Renal pelvis (tissue), 12 donors: Measurements from ENCODE around the gene ITPRIPL2. TPM values are rescaled to one million over a fixed set of nuclear protein-coding genes. Genes with fewer than 3 reads are reported as not detected.

Experiments used
- DNase-seq: peaks from one replicate; pipeline ENCODE4 v3.0.0-alpha.2; 2013
- long read RNA-seq, 16 experiments: transcript quantifications; one replicate each; lab custom pipeline, GENCODE V29; 2026
- polyA plus RNA-seq, 3 donors: library from polyadenylated mRNA; unstranded; fragments of 120-200 nt; gene quantifications; one replicate each; pipeline ENCODE4 v1.2.1, GENCODE V29; 2013; ENCODE audit not compliant: insufficient read length in 3 of 3

The ITPRIPL2 gene
- polyA plus RNA-seq, result 10 to 100 TPM; 15.6 to 18.1 (median 16.9) TPM
- long read RNA-seq, donor 1, full-length matches to known transcripts, result 39 of 39 reads
- long read RNA-seq, donor 1, partial matches to known transcripts, result 0 of 39 reads
- long read RNA-seq, donor 1, other reads (novel, unspliced or antisense), result 0 of 39 reads
- long read RNA-seq, donor 2, full-length matches to known transcripts, result 55 of 55 reads
- long read RNA-seq, donor 2, partial matches to known transcripts, result 0 of 55 reads
- long read RNA-seq, donor 2, other reads (novel, unspliced or antisense), result 0 of 55 reads
- long read RNA-seq, donor 3, full-length matches to known transcripts, result 51 of 51 reads
- long read RNA-seq, donor 3, partial matches to known transcripts, result 0 of 51 reads
- long read RNA-seq, donor 3, other reads (novel, unspliced or antisense), result 0 of 51 reads
- long read RNA-seq, donor 4, full-length matches to known transcripts, result 46 of 46 reads
- long read RNA-seq, donor 4, partial matches to known transcripts, result 0 of 46 reads
- long read RNA-seq, donor 4, other reads (novel, unspliced or antisense), result 0 of 46 reads
- long read RNA-seq, donor 5, full-length matches to known transcripts, result 16 of 16 reads
- long read RNA-seq, donor 5, partial matches to known transcripts, result 0 of 16 reads
- long read RNA-seq, donor 5, other reads (novel, unspliced or antisense), result 0 of 16 reads
- long read RNA-seq, donor 6, full-length matches to known transcripts, result 41 of 41 reads
- long read RNA-seq, donor 6, partial matches to known transcripts, result 0 of 41 reads
- long read RNA-seq, donor 6, other reads (novel, unspliced or antisense), result 0 of 41 reads
- long read RNA-seq, donor 7, full-length matches to known transcripts, result 55 of 55 reads
- long read RNA-seq, donor 7, partial matches to known transcripts, result 0 of 55 reads
- long read RNA-seq, donor 7, other reads (novel, unspliced or antisense), result 0 of 55 reads
- long read RNA-seq, donor 8, full-length matches to known transcripts, result 69 of 69 reads
- long read RNA-seq, donor 8, partial matches to known transcripts, result 0 of 69 reads
- long read RNA-seq, donor 8, other reads (novel, unspliced or antisense), result 0 of 69 reads
- long read RNA-seq, donor 9, full-length matches to known transcripts, result 45 of 45 reads
- long read RNA-seq, donor 9, partial matches to known transcripts, result 0 of 45 reads
- long read RNA-seq, donor 9, other reads (novel, unspliced or antisense), result 0 of 45 reads
- long read RNA-seq, donor 10, full-length matches to known transcripts, result 51 of 51 reads
- long read RNA-seq, donor 10, partial matches to known transcripts, result 0 of 51 reads
- long read RNA-seq, donor 10, other reads (novel, unspliced or antisense), result 0 of 51 reads
- long read RNA-seq, donor 11, full-length matches to known transcripts, result 28 of 28 reads
- long read RNA-seq, donor 11, partial matches to known transcripts, result 0 of 28 reads
- long read RNA-seq, donor 11, other reads (novel, unspliced or antisense), result 0 of 28 reads
- long read RNA-seq, donor 12, full-length matches to known transcripts, result 77 of 77 reads
- long read RNA-seq, donor 12, partial matches to known transcripts, result 0 of 77 reads
- long read RNA-seq, donor 12, other reads (novel, unspliced or antisense), result 0 of 77 reads
- long read RNA-seq, donor 13, full-length matches to known transcripts, result 46 of 46 reads
- long read RNA-seq, donor 13, partial matches to known transcripts, result 0 of 46 reads
- long read RNA-seq, donor 13, other reads (novel, unspliced or antisense), result 0 of 46 reads
- long read RNA-seq, donor 14, result 0 reads
- long read RNA-seq, donor 15, result 0 reads
- long read RNA-seq, donor 16, full-length matches to known transcripts, result 55 of 55 reads
- long read RNA-seq, donor 16, partial matches to known transcripts, result 0 of 55 reads
- long read RNA-seq, donor 16, other reads (novel, unspliced or antisense), result 0 of 55 reads

DNA sequence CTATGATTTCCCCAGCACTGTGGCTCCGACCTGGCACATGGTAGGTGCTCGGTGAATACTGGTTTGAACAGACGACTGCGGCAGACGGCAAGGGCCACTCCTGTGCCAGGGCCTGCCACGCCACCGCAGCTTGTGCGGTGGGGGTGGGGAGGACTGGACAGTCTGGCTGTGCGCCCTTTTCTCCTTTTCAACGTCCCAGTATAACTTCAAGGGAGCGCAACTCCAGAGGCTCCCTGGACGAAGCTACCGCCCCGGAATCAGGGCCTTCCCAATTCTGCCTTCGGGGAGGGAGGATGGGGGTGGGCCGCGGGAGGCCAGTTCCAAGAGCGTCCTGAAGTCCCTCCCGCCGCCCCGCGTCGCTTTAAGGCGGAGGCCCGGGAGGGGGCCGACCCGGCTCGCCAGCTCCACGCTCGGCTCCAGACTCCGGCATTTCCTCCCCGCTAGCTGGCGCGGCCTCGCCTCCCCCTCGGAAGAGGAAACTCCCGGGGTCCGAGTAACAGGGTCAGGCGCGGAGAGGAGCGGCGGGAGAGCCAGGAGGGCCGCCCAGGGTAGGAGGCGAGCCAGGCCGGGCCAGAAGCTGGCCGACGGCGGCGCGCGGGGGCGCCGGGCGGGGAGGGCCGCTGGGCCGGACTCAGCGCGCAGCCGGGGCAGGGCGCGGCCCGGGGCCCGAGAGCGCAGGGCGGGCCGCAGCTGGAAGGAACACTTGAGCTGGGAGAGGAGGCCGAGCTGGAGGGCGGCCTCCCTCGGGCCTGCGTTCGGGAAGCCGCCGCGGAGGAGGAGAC lies at the start of gene ITPRIPL2:
Gene ITPRIPL2, plus strand, starts transcription at position 388 of the 782 bp plus-strand sequence. CDS start 498 bp downstream, outside the sequence.
- peak; percentile 86 for DNase-seq

DNA sequence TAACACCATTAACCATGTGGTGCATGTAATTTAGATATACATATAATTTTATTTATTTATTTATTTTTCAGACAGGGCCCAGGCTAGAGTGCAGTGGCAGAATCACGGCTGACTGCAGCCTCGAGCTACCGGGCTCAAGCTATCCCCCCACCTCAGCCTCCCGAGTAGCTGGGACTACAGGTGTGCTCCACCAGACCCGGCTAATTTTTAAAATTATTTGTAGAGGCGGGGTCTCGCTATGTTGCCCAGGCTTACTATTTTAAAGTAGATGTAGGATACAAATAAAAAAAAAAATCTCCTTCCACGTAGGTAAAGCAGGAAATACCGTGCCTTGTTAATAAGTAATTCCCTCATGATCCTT lies 46.8 kb upstream of the ITPRIPL2 start:
- no peak for DNase-seq

DNA sequence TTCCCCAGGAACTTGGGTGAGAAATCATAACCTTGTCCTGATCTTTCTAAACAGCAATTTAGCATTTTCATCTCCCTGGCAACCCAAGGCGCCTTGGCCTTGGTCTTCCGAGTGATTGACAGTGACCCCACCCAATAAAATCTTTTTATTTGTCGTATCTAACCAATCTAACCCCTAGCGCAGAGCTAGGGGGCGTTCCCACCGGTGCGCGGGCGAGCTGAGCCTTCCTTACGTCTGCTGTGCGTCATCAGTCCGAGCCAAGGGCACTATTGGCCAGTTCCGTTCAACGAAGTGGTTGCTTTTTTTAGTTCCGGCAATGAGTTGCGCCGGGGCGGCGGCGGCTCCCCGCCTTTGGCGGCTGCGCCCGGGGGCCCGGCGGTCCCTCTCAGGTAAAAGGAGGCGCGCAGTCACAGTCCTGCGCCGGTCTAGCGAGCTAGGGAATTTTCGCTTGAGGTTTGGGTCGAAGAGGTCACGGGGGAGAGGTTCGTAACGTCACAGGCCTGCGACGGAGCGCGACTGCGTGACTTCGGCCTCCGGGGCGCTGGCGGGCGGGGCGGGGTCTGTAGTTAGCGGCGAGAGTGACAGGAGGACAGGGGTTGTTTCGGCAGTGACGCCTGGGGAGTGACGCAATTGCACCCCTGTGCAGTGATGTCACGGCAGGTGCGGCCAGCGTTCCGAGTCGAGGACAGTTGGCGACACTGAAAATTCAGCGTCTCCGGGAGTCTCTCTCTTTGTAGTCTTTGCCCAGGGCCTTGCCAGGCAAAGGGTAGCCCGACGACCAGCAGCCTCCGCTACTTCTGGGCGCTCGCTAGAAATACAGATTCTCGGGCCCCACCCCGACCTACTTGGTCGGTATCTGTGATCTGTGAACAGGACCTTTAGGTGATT lies 46.2 kb upstream of the ITPRIPL2 start, which contains the start of gene COQ7:
Gene COQ7, plus strand, starts transcription at position 266 of the 888 bp plus-strand sequence. Its CDS starts 51 bp downstream, at position 317.
- peak; percentile 100 for DNase-seq

DNA sequence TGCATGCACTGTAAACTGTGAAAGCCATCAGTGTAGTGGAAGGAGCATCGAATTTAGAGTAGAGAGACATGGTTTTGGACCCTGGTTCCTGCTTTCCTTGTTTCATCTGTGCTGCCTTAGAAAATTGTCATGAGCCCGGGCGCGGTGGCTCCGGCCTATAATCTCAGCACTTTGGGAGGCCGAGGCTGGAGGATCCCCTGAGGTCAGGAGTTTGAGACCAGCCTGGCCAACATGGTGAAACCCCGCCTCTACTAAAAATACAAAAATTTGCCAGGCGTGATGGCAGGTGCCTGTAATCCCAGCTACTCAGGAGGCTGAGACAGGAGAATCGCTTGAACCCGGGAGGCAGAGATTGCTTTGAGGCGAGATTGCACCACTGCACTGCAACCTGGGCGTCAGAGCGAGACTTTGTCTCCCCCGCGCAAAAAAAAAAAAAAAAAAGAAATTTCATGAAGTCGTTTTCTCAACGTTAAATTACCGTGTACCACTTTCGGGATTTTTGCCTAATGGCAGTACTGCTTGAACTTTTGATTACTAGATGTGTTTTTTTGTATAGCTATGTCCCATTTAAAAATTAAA lies 45.4 kb upstream of the ITPRIPL2 start:
- no peak for DNase-seq

DNA sequence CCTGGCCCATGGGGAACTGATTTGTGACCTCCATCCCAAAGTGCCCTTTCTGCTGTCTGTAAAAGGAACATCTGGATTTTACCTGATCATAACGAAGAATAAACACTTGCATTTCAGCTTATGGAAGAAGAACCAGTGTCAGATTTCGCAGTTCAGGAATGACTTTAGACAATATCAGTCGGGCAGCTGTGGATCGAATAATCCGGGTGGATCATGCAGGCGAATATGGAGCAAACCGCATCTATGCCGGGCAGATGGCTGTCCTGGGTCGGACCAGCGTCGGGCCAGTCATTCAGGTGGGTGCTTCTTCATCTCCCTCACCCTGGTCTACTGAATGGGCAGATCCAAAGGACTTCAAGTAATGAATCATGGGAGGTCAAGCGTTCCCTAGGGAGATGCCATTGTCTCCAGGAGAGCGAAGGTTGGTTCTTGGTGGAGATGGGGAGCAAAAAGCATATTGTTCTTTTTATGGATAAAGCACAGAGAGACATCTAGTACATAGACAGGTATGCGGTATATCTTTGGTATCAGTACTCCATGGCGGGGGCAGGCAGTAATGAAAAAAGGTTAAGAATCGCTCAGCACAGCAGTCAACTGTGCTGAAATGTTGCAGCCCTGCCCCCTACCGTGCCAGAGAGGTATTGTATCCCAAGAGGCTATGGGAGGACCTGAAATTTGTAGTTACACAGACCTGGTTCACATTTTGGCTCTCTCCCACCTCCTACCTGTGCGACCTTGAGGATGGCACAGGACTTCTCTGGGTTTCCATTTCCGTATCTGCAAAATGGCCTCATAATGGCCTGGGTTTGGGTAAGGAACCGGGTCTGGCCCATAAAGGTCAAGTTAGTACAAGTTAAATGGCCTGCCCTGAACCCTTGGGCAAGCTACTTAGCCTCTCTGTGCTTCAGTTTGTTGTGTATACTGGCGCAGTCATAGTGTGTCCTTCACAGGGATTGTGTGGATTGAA lies 41.7 kb upstream of the ITPRIPL2 start:
- DNase-seq, result no peak

DNA sequence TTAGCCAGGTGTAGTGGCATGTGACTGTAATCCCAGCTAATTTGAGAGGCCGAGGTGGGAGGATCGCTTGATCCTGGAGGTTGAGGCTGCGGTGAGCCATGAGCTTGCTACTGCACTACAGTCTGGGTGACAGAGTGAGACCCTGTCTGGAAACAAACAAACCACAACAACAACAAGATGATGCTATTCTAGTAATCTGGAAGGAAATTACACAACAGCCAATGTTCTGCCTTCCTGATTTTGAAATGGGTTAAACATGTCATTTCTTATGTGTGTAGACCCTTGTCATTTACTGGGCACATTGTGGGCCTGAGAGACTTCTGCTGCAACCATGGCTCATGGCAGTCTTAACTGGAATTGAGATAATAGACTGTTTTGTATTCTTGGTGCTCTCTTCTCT lies 40.4 kb upstream of the ITPRIPL2 start:
- DNase-seq, result no peak

DNA sequence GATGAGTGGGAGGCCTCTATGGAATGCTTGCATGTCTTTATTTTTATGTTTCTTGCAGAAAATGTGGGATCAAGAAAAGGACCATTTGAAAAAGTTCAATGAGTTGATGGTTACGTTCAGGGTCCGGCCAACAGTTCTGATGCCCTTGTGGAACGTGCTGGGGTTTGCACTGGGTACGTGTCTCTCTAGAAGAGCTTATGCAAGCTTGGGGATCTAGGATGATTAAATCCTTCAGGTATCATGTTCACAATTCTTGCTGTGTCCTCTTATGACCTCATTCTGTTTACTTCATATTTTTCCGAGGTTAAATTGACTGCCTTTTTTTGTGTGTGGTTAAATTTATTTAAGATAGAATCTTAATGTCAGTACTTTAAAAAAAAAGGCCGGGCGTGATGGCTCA lies 39.9 kb upstream of the ITPRIPL2 start:
- no peak for DNase-seq

DNA sequence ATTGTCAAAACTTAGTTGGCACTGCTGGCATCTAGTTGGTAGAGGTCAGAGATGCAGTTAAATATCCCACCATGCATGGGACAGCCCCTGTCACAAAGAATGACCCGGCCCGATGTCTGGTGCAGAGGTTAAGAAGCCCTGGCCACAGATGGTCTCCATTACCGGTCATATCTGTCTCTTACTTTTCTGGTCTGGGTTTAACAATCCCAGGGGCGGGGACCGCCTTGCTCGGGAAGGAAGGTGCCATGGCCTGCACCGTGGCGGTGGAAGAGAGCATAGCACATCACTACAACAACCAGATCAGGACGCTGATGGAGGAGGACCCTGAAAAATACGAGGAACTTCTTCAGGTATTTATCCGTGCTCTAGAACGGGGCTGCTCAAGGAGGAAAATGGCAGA lies 38.3 kb upstream of the ITPRIPL2 start:
- no peak for DNase-seq

DNA sequence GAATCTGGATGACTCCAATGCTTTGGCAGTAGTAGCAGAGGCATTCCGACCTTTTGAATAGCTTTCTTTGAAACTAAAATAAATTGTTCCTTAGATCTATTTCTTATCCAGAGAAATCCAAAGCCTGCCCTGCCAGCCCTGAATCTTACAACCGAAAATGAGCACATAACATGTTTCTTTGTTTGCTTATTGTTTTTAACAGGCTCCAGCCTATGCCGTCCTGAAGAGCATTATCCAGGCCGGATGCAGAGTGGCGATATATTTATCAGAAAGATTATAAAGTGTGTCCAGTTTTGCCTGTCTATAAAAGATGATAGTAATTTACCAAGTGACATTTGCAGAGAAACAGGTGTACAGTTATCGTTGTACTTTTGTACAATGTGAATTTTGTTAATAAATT lies 35.9 kb upstream of the ITPRIPL2 start:
- no peak for DNase-seq

DNA sequence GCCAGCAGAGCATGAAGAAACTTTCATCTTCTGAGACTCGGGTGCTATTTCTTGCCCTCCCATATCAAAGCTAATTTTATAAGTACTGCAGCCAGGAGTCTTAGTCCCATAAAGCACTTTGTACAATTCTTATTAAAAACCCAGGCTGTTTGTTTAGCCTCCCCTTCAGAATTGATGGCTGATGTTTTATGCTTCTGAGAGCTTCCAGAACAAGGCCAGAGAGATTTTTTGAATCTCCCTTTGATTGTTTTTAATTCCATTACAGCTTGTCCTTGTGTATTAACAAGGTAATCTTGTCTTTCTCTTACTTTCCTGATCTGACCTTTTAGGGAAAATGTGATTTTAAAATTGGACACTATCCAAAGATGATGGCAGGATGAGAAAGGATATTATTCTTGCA lies 30.1 kb upstream of the ITPRIPL2 start:
- DNase-seq, result no peak

DNA sequence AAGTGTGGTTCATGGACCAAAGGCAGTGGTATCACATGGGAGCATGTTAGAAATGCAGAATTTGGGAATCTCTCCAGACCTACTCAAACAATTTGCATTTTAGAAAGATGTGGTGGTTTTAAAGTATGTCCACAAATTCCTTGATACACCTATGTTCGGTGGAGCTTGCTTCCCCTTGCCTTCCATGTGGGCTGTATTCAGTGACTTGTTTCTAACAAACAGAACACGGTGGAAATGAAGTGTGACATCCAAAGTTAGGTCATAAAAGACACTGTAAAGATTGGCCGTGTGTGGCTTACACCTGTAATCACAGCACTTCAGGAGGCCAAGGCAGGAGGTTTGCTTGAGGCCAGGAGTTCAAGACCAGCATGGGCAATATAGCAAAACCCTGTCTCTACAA lies 29.6 kb upstream of the ITPRIPL2 start:
- DNase-seq, result no peak

DNA sequence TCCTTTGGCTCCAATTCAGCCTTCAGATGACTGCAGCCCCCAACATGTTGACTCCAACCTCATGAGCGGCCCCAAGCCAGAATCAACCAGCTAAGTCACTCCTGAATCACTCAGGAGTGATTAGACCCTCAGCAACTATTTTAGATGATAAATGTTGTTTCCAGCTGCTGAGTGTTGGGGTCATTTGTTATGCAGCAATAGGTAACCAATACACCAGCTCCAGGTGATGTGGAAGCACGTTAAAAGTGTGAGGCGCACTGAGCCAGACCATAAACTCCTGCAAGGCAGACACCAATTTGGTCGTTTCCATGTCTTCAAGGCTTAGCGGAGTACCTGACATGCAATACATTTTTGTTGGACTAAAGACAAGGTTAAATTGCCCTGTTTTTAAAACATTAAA lies 28.9 kb upstream of the ITPRIPL2 start:
- DNase-seq, result no peak

DNA sequence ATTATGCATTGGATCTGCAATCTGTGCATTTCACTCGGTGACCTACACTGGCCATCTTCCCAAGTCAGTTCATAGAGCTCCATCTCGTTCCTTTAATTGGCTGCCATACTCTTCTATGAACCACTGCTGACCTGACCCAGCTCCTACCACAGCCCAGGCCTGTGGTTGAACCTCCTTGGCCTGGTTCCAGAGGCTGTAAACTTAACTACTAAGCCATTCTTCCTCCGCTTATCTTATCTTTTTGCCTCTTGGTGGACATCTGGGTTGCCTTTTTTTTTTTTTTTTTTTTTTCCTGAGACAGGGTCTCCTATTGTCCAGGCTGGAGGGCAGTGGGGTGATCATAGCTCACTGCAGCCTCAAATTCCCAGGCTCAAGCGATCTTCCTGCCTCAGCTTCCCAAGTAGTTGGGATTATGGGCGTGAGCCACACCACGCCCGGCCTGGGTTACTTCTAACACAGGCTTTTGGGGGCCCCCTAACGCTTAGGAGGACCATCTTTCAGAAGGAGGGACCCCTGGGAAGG lies 28.0 kb upstream of the ITPRIPL2 start:
- DNase-seq, result no peak

DNA sequence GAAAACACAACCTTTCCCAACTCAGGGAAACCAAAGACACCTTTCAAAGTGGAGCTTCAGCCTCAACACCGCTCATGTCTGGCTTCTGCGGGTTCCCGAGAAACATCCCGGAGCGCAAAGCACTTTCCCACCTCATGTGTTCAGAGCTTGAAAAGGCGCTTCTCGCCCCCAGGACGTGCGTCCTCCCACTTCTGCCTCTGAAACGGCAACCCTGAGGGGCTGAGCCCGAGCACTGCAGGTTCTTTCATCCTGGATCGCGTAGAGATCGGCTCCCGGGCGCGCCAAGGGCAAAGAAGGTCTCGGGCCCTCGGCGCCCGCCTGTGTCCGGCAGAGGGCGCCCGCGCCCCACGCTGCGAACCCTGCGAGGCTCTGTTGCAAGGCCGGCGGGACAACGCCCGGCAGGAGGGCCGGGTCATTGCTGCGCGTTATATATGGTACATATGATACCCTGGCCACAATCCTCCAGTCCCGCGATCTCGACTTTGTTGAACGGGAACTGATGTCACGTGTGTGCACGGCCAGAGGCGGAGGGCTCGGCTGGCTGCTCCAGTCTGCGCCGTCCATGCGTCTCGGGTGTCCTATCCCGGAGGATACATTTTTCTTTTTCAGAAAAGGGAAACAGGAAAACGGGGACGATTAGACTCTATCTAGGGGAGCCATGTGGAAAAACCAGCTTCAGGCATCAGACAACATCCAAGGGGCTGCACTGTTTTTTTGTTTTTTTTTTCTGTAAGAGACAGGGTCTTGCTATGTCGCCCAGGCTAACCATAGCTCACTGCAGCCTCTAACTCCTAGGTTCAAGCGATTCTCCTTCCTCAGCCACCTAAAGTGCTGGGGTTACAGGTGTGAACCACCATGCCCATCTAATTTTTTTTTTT lies 27.2 kb upstream of the ITPRIPL2 start:
- peak; percentile 88 for DNase-seq

DNA sequence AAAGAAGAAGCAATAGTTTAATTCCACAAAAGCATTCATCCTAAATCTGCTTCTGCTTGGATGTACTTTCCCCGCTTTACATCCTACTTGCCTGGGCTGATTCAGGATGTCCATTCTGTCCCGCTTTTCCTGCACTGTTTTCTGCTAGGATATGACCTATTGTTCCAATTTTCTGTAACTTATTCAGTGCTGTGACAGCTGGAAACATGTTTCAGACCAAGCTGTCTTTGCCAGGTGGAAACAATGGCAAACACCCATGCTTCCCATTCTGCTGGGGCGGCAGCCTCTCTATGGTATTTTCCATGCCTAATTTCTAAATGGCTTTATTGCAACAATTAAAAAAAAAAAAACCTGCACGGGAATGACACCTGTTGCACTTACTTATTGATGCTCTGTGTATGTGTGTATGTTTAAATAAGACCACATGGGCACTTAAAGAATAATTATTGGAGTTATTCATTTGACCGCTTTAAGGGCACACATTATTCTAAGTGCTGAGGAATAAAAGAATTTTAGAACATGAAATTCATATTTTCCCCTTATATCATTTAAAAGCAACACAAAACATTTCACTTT lies 25.3 kb upstream of the ITPRIPL2 start:
- DNase-seq, result no peak
